GM18519 (cell line): ENCODE data around the gene MSI2.

Experiments
- ATAC-seq: cut with Tn5 transposase; IDR thresholded peaks from one replicate; pipeline ENCODE4 v1.9.1; 2021; ENCODE audit warnings: mild to moderate bottlenecking, moderate library complexity; ENCODE audit not compliant: unreplicated experiment, low FRiP score

Gene MSI2

GRCh38 chr17:57338257-57338914 lies 82.1 kb downstream of the MSI2 start:
- no peak for ATAC-seq

GRCh38 chr17:57340160-57340981 lies 84.0 kb downstream of the MSI2 start:
- no peak for ATAC-seq

GRCh38 chr17:57341611-57342540 lies 85.6 kb downstream of the MSI2 start:
- ATAC-seq = no peak

GRCh38 chr17:57342963-57343589 lies 86.8 kb downstream of the MSI2 start:
- no peak for ATAC-seq

- ATAC-seq = no peak
Measured at GRCh38 chr17:57343717-57344116, 87.4 kb downstream of the MSI2 start.

GRCh38 chr17:57344261-57344660 lies 87.9 kb downstream of the MSI2 start:
- no peak for ATAC-seq

- no peak for ATAC-seq
Measured at GRCh38 chr17:57349541-57350247, 93.4 kb downstream of the MSI2 start.

GRCh38 chr17:57350266-57350665 lies 93.9 kb downstream of the MSI2 start:
- ATAC-seq = no peak

- no peak for ATAC-seq
Measured at GRCh38 chr17:57352665-57353175, 96.4 kb downstream of the MSI2 start.

GRCh38 chr17:57354673-57355072 lies 98.3 kb downstream of the MSI2 start:
- ATAC-seq = no peak

- no peak for ATAC-seq
Measured at GRCh38 chr17:57355090-57355859, 99.0 kb downstream of the MSI2 start.

- ATAC-seq = no peak
Measured at GRCh38 chr17:57356153-57356718, 99.9 kb downstream of the MSI2 start.

GRCh38 chr17:57356719-57357391 lies 100.5 kb downstream of the MSI2 start:
- no peak for ATAC-seq

GRCh38 chr17:57357392-57357784 lies 101.1 kb downstream of the MSI2 start:
- ATAC-seq = peak; percentile 2

- ATAC-seq = peak; percentile 37
Measured at GRCh38 chr17:57357830-57358430, 101.6 kb downstream of the MSI2 start.

- no peak for ATAC-seq
Measured at GRCh38 chr17:57360266-57360665, 103.9 kb downstream of the MSI2 start.

- no peak for ATAC-seq
Measured at GRCh38 chr17:57362797-57363556, 106.7 kb downstream of the MSI2 start.
